Upper lobe of right lung (tissue), 1 donor: ENCODE measurements around the gene QSOX2. TPM values are rescaled to one million over a fixed set of nuclear protein-coding genes. Genes with fewer than 3 reads are reported as not detected.

Experiments
- ATAC-seq: fragments of 200-7000 bp; cut with Tn5 transposase; one replicate; pipeline ENCODE4 v1.9.1; 2020; ENCODE audit warnings: mild to moderate bottlenecking, moderate library complexity
- DNase-seq: peaks from one replicate; pipeline ENCODE4 v3.0.0-alpha.2; 2020
- H3K27ac ChIP-seq: fragments of 200-600 bp; one replicate; pipeline ENCODE4 v1.8.0; 2022
- H3K27me3 ChIP-seq: fragments of 200-600 bp; one replicate; pipeline ENCODE4 v1.8.0; 2022; ENCODE audit warnings: mild to moderate bottlenecking
- H3K36me3 ChIP-seq: fragments of 200-600 bp; one replicate; pipeline ENCODE4 v1.8.0; 2022
- H3K4me1 ChIP-seq: fragments of 200-600 bp; one replicate; pipeline ENCODE4 v1.8.0; 2022
- H3K4me3 ChIP-seq: fragments of 200-600 bp; one replicate; pipeline ENCODE4 v1.8.0; 2022; ENCODE audit warnings: mild to moderate bottlenecking
- H3K9me3 ChIP-seq: fragments of 200-600 bp; one replicate; pipeline ENCODE4 v1.8.0; 2022
- intact Hi-C: fragments of 100-400 bp; cut with DNase I; formaldehyde crosslinking; loops from one replicate; pipeline ENCODE4 v1.11.0; 2022
- total RNA-seq: library from RNA; stranded (reverse); fragmentation: NEBNext Ultra II Directional; extraction: Animal tissue kit (Norgen Biotek cat#: 25700); gene quantifications from one replicate; pipeline ENCODE4 v1.2.1, GENCODE V29; 2021
- TF ChIP-seq, protein P1 (sequence below): fragments of 200-600 bp; IDR thresholded peaks from one replicate; pipeline ENCODE4 v1.8.0; 2022; ENCODE audit warnings: antibody characterized with exemption
- donor health status: DM: no; HTN: yes; CAD: no; lungs with severe emphysema.

Gene QSOX2
- total RNA-seq, 1 donor from 2014 or later: 13.1 TPM

DNA sequence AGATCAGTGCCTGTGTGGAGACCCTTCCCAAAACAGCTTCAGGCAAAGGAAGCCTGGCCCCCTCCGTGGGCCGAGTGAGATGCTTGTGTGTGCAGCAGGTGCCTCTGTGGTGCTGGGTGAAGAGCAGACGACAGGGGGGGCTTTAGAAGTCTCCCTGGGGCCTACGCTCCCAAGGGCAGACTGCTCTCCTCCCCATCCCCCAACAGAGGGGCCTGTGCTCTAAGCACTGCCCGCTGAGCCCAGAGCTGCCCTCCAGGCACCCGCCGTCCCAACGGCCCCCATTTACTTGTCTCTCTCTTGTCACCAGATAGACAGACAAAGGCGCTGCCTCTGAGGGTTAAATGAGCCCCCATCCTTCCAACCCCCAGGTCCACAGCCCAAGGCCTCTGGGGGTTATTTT is 38.0 kb downstream of the QSOX2 start:
- TF ChIP-seq, protein P1, sequence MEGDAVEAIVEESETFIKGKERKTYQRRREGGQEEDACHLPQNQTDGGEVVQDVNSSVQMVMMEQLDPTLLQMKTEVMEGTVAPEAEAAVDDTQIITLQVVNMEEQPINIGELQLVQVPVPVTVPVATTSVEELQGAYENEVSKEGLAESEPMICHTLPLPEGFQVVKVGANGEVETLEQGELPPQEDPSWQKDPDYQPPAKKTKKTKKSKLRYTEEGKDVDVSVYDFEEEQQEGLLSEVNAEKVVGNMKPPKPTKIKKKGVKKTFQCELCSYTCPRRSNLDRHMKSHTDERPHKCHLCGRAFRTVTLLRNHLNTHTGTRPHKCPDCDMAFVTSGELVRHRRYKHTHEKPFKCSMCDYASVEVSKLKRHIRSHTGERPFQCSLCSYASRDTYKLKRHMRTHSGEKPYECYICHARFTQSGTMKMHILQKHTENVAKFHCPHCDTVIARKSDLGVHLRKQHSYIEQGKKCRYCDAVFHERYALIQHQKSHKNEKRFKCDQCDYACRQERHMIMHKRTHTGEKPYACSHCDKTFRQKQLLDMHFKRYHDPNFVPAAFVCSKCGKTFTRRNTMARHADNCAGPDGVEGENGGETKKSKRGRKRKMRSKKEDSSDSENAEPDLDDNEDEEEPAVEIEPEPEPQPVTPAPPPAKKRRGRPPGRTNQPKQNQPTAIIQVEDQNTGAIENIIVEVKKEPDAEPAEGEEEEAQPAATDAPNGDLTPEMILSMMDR: no peak
- Histone ChIP-seq H3K4me3 (no peak overlapping the region), H3K9me3 (no peaks in the 10 kb centered on the region), H3K4me1 (no peaks in the 10 kb centered on the region), H3K36me3 (no peaks in the 10 kb centered on the region), H3K27ac (no peak overlapping the region), H3K27me3 (peaks cover 27% of the 10 kb centered on the region)
- intact Hi-C loops: no loop called here
- no peak for DNase-seq
- no peak for ATAC-seq

DNA sequence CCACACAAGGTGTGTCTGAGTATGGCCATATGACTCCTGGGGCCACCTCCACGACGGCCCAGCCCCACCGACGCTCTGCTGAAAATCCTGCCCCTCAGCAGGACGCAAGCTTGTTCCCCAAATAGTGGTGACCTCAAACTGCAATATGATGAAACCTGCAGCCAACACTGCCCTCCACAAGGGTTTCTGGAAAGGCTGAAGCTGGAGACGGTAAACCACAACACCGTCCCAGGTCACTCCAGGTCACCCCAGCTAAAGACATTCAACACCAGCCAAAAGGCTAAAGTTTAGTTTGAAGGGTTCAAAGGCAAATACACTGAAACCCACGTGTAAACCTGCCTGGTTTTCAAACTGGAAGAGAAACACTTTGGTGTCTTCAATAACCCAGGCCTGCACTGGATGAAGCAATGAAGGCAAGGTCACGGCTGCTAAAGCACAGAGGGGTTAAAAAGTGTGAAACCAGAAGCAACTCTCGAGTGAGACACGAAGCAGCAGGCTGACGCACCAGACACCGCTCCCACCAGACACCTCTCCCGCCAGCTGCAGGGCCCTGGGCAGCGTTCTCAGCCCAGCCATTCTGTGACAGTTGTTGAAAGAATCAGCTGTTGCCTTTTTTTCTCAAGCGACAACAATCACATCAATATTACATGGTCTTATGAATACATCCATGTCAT is 38.9 kb downstream of the QSOX2 start:
- intact Hi-C loops: no loop called here
- H3K36me3 ChIP-seq: no peaks in the 10 kb centered on the region
- no peak overlapping the region for H3K4me3 ChIP-seq
- DNase-seq (no peak), ATAC-seq (no peak)
- H3K27me3 ChIP-seq: peaks cover 36% of the 10 kb centered on the region
- H3K27ac ChIP-seq: no peak overlapping the region
- H3K9me3 ChIP-seq: no peaks in the 10 kb centered on the region
- no peaks in the 10 kb centered on the region for H3K4me1 ChIP-seq
- TF ChIP-seq, protein P1: no peak

DNA sequence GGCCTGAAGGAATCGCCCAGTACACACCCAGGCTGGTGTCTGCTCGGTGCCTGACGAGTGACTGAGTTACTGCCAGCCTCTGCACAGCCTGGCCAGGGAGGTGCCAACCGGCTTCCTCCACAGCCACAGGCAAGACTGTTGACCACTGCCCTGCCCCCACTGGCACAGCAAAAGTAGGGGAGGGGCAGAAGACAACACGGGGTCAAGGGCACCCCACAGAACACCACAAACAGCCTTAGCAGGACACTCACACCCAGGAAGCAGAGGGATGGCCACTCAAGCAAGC is 40.0 kb downstream of the QSOX2 start:
- DNase-seq (no peak), ATAC-seq (no peak)
- H3K9me3 ChIP-seq: no peaks in the 10 kb centered on the region
- no peaks in the 10 kb centered on the region for H3K4me1 ChIP-seq
- H3K36me3 ChIP-seq: no peaks in the 10 kb centered on the region
- peaks cover 47% of the 10 kb centered on the region for H3K27me3 ChIP-seq
- TF ChIP-seq, protein P1: no peak
- no peak overlapping the region for H3K27ac ChIP-seq
- intact Hi-C loops: no loop called here
- no peak overlapping the region for H3K4me3 ChIP-seq

DNA sequence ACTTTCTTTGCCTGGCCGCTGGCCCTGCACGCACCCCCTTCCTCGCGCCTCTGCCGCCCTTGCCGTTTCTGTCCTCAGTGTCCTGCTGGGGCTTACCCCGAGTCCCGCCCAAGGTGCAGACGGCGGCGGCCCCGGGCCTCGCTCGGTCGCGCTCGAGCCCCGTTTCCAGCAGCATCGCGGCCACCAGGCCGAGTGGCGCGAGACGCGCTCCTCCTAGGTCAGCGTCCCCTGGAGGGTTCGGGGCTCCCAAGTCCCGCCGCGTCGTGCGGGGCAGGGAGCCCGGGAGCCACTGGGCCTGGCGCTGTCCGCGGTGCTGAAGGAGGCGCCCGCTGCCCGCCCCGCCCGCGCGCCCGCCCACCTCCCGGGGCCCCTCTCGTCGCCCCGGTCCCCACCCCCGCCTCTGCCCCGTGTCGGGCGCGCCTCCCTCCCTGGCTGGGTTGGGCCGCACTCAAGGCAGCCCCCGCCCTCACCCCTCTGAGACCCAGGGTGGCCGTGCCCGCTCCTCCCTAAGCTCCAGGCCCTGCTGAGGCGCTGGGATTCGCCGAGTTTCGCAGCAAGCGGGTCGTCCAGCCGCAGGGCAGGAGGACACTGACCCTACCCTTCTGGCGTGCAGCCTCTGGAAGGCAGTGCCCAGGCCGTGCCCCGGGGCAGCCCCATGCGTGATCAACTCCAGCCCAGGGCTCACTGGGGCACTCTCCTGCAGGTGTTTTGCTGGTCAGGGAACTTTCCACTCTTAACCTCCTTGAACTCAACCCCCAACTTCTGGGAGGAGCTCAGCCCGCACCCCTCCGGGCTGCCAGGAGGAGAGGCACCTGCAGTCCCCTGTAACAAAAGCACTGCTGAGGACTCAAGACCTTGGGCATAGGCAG is 40.5 kb downstream of the QSOX2 start, which contains the start of gene LHX3:
Gene LHX3 (minus strand): TSS at position 291 of the 869 bp plus-strand sequence. CDS start 116 bp downstream, at position 175.
- H3K4me3 ChIP-seq: no peak within 1 kb of the TSS
- peak; percentile 54 for ATAC-seq
- no peaks in the 10 kb centered on the region for H3K9me3 ChIP-seq
- peaks cover 52% of the 10 kb centered on the region for H3K27me3 ChIP-seq
- no peaks in the 10 kb centered on the region for H3K4me1 ChIP-seq
- H3K27ac ChIP-seq: no peak within 1 kb of the TSS
- H3K36me3 ChIP-seq: no peaks in the 10 kb centered on the region
- TF ChIP-seq, protein P1: no peak
- intact Hi-C loops: no loop called here
- DNase-seq: no peak

DNA sequence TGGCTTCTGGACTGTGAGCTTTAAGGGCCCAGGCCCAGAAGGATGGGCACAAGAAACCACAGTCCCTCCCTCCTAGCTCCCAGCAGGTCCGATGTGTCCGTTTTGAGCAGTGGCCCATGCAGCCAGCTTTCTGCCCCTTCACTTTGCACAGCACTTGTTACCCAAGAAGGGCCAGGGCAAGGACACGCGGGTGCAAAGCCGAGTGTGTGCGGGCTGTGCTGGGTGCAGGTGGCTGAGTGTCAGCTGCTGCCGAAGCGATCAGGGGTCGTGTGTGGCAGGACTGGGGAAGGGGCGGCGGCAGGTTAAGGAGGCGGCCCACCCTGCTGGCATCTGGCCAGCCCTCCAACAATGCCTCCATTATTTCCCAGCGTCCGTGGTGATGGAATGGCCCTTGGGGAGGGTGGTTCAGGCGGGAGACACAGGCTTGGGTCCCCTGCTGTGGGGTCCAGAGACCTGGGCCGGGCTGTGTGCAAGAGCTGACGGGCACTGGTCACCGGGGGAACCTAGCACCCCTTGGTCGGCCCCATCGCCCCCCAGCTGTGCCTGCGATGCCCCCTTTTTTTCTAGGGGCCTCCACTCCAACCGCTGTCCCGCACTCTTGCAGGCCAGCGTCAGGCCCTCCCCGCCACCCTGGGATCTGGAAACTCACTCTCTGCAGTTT is 41.3 kb downstream of the QSOX2 start:
- Histone ChIP-seq H3K4me3 (no peak overlapping the region), H3K27me3 (peaks cover 60% of the 10 kb centered on the region), H3K36me3 (no peaks in the 10 kb centered on the region), H3K9me3 (no peaks in the 10 kb centered on the region), H3K4me1 (no peaks in the 10 kb centered on the region), H3K27ac (no peak overlapping the region)
- DNase-seq: no peak
- TF ChIP-seq, protein P1: no peak
- intact Hi-C loops: no loop called here
- no peak for ATAC-seq
